GM12892 (cell line): ENCODE measurements around the gene DNAL4. TPM values are rescaled to one million over a fixed set of nuclear protein-coding genes. Genes with fewer than 3 reads are reported as not detected.
A peak's percentile ranks its signal among the peaks of the same experiment; 100 is the strongest.

ENCODE experiments used
- DNase-seq: peaks from one replicate; pipeline ENCODE4 v3.0.0; 2011; ENCODE audit not compliant: insufficient read length
- FAIRE-seq: peaks from 2 replicates; lab custom pipeline; 2011; peaks lifted over from hg19 to GRCh38; lab: Jason Lieb, UNC
- POLR2A ChIP-seq: IDR thresholded peaks from 2 replicates; pipeline ENCODE4 v1.6.1; 2011; ENCODE audit warnings: low read depth, low read length, control low read depth
- POLR2AphosphoS5 ChIP-seq: IDR thresholded peaks from 2 replicates; pipeline ENCODE4 v1.6.1; 2011; ENCODE audit warnings: low read depth, low read length, control low read depth
- TAF1 ChIP-seq: IDR thresholded peaks from 2 replicates; pipeline ENCODE4 v1.6.1; 2011; ENCODE audit warnings: low read depth, mild to moderate bottlenecking, control low read depth, low read length, borderline replicate concordance
- polyA plus RNA-seq: library from polyadenylated mRNA; unstranded; fragments of >200 nt; gene quantifications from one replicate; pipeline ENCODE4 v1.2.1, GENCODE V29; 2012; ENCODE audit warnings: missing spikeins, inconsistent platforms; ENCODE audit not compliant: missing spikeins

The DNAL4 gene, protein sequence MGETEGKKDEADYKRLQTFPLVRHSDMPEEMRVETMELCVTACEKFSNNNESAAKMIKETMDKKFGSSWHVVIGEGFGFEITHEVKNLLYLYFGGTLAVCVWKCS
- 5.2 TPM for polyA plus RNA-seq

DNA sequence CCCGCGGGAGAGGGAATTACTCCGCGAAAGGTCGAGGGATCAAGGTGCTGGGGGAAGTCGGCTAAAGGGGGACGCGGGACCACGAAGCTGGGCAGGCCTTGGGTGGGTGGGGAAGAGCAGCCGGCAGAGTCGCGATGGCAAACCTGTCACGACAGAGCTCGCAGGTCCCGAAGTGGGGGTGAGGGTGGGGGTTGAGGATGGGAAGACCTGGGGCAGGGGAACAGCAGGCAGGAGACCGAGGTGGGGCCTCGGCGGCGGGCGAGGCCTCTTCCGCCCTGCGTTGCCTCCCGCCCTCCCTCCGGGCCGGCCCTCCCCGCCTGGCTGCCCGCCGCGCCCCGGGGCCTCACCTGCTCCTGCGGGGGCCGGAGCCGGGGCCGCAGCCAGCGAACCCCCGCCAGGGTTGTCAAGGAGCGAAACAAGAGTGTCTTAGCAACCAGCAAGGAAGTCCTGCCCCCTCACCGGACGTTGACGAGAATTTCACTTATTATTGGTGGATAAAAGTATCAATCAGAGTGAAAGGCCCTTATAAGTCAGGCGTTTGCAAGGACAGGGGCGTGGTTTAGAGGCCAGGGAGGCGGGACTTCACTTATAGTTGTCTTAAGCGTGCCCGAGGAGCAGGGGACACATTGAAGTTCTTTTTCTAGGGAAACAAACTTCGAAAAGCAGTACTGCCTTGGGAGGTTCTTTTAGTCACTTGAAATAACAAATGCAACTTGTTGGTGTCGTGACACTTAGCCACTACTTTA lies at the start of gene DNAL4:
TSS of gene DNAL4 (minus strand) at position 423 of the 746 bp plus-strand sequence. CDS start 11,412 bp downstream, outside the sequence.
- TF ChIP-seq TAF1 (no peak), POLR2AphosphoS5 (no peak), POLR2A (no peak; the same call in 1 of the 2 replicates)
- peak; percentile 87 for DNase-seq
- FAIRE-seq: peak; percentile 99

DNA sequence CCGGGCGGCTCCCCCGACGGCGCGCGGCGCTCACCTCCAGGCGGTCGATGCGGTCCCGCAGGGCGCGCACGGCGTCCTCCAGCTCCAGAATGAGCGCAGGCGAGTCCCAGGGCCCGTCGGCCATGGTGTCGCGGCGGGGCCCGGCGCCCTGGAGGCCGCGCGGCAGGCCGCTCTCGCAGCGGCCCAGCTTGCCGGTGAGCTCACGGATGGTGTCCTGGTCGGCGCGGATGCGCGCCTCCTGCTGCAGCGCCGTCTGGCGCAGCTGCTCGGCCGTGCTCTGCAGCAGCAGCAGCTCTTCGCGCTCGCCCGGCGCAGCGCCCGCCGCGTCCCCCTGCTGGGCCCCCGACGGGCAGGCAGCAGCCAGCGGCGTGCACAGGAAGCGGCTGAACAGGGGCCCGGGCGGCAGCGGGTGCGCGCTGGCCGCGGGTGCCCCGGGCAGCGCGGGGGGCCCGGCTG lies 49.3 kb upstream of the DNAL4 start:
- FAIRE-seq (no peak), DNase-seq (peak; percentile 43)
- no peak for TF ChIP-seq POLR2A
- no peak for TF ChIP-seq TAF1
- TF ChIP-seq POLR2AphosphoS5: no peak

DNA sequence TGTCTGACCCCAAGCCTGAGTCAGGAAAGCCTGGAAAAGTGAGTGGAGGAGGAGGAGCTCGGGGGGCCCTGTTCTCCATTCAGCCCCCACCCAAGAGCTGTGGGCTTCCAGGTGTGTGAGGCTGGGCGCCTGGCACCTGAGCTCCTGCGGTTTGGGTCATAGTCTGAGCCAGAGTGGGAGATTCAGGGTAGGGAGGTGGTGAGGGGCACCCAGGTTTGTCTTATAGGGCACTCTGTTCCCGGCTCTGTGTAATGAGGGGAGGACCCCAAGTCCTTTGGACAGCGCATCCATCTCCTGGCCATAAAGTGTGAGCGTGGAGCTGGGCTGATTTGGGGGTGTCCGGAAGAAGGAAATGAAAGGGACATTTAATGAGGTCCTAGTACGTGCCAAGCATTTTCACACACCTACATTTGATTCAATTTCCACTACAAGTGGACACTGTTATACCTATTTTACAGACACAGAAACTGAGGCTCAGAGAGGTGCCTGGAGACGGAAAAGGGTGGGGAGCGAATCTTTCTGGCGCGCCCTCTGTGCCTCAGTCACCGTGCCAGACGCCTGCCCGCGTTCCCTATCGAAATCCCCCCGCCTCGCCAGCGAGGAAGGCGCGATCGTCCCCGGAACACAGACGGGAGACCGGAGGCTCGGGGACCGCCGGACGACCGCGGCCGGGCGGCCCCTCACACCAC lies 48.7 kb upstream of the DNAL4 start:
- FAIRE-seq: no peak
- no peak for TF ChIP-seq TAF1
- no peak for TF ChIP-seq POLR2A
- TF ChIP-seq POLR2AphosphoS5: no peak
- no peak for DNase-seq

DNA sequence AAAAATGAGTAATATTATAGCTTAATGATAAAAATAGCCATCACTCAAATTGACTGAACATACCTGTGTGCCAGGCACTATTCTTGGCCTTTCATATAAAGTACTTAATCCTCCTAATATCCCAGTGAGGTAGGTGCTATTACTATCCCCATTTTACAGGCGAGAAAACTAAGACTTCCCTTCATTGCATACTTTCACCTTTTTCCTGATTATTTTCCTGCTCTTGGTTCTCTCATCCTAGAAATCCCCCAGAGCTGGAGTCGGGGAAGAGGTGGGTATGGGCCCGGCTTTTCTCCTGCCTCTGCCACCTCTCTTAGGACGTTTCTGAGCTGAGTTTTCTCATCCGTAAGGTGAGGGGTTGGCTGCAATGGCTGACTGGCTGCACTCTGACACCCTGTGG lies 47.7 kb upstream of the DNAL4 start:
- TF ChIP-seq POLR2A (no peak), TAF1 (no peak), POLR2AphosphoS5 (no peak)
- FAIRE-seq: no peak
- no peak for DNase-seq

DNA sequence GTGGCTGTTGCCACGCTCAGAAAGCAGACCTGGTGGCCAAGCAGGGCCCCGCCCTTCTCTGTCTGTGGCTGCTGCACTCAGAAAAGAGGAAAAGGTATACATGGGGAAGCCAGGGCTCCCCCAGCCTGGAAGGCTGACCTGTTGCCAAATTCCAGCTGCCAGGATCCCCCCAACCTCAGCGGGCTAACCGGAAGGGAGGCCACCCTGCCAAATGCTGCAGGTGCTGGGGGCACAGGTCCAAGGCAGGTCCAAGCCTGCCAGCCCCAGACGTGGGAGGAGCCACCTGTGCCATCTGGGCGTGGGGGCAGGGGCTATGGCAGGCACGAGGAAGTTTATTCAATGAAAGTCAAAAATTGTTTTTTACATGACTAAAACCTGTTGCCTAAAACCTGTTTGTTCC lies 47.3 kb upstream of the DNAL4 start:
- TF ChIP-seq POLR2A (no peak), POLR2AphosphoS5 (no peak), TAF1 (no peak)
- DNase-seq (no peak), FAIRE-seq (no peak)

DNA sequence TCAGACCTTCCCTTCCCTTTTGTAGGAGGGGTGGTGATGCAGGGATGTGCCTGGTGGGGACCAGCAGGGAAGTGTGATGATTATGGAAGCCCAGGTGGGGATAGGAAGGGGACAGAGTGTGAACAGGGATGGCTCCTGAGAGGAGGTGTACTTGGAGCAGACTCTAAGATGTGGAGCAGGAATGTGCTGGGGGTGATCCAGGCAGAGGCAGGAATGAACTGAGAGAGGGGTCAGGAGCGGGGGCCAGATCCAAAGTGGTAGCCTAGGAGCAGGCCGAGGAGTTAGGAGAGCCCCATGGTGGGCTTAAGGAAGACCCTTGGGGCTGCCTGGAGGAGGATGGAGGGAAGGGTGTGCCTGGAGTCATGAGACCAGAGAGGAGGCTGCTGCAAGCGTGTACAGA lies 46.2 kb upstream of the DNAL4 start:
- FAIRE-seq (no peak), DNase-seq (no peak)
- no peak for TF ChIP-seq TAF1

DNA sequence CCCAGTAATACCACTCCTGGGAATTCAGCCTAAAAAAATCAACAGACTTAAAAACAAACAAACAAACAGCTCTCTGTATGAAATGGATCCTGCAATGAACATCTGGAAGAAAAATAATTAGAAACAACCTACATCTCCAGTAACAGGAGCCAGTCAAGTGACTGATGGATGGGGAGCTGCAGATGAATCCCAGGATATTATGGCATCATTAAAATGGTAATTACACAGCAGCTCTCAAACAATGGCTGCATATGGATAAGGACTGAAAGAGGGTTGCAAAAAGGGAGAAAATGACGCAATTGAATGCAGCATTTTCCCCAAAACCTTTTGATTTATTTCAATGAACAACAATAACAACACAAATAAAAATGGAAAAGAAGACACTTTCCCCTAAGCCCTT lies 45.7 kb upstream of the DNAL4 start:
- TF ChIP-seq POLR2A (no peak), TAF1 (no peak), POLR2AphosphoS5 (no peak)
- FAIRE-seq (no peak), DNase-seq (no peak)

DNA sequence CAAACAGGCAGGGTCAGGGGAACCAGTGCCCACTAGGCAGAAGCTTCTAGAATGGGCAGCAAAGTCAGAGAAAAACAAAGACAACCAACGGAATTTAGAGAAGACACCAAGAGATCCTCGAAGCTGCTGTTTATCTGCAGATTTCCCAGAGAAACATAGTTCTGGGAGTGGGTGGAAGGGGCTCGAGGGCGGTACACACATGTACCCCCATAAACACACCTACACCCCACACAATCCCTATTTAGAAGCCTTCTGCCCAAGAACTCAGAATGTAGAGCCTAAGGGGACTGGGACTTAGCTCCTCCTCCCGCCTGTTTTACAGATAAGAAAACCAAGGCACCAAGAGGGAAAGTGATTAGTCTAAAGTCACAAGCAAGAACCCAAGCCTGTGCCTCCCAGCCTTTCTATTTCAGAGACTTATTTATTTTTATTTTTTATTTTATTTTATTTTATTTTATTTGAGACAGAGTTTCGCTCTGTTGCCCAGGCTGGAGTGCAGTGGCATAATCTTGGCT lies 43.5 kb upstream of the DNAL4 start:
- DNase-seq: no peak
- no peak for FAIRE-seq

DNA sequence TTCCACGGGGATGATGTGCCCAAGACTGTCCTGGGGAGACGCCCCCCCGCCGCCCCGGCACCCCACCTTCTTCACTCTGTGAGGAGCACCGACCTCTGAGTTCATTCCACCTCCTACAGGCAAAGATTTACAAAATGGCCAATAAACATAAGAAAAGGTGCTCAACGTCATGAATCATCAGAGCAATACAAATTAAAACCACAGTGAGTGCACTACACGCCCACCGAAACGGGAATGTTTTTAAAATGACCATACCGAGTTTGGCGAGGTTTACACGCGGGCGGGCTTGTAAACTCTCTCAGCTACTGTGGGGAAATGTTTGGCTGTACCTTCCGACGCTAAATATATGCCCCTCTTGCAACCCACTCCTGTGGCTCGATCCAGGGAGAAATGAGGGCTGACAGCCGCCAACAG lies 42.0 kb upstream of the DNAL4 start:
- DNase-seq (no peak), FAIRE-seq (no peak)
- no peak for TF ChIP-seq TAF1
- no peak for TF ChIP-seq POLR2A
- no peak for TF ChIP-seq POLR2AphosphoS5

More for the DNA sequence above, 43.5 kb upstream of the DNAL4 start:
- TF ChIP-seq POLR2AphosphoS5: no peak
- TF ChIP-seq POLR2A: no peak
- no peak for TF ChIP-seq TAF1

DNA sequence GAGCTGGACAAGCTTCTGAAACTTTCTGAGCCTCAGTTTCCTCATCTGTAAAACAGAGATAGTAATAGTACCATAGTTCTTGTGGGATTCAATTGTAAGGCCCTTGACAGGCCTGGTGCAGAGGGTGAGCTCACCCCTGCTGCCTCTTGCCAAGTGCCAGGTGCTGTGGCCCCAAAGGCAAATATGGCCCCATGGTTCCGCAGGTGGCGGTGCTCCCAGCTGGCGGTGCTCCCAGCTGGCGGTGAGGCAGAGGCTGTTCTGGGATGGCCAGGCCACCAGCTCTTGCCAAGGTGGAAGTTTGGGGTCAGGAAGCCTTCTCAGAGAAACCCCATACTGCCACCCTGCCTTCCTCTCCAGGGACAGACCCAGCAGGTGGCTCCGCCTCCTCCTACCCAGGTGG lies 41.0 kb upstream of the DNAL4 start:
- DNase-seq (no peak), FAIRE-seq (no peak)
- TF ChIP-seq POLR2A (no peak), TAF1 (no peak), POLR2AphosphoS5 (no peak)

DNA sequence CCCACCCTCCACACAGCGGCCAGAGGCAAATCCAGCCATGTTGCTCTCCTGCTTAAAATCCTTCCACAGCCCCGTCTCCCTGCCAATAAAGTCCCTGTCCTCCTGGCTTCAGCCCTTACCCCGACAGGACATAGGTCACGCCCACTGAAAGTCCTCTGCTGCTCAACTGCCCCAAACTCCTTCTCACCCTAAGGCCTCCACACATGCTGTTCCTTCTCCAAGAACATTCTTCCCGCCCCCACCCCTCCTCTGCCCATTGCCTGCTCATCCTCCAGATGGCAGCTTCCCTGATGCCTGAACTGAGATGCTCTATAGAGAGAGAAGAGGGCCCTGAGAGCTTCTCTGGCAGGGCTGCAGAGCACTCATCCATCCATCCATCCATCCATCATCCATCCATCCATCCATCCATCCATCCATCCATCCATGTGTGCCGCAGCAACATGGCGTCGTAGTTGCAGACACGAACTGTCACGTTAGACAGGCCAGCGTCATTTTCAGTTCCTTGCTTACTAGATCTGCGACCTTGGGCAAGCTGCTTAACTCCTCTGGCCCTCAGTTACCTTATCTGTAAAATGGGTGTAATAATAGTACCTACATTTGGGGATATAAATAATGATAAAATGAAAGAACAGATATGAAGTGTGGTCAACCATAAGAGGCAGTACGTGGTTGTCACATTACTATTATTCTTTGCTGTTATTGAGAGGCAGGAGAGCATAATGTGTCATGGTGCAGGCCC lies 40.4 kb upstream of the DNAL4 start:
- no peak for FAIRE-seq
- no peak for TF ChIP-seq POLR2AphosphoS5
- no peak for TF ChIP-seq POLR2A
- TF ChIP-seq TAF1: no peak
- no peak for DNase-seq
